NCI-H226 (cell line): ENCODE results near the gene MARK2.
"Not testable (repeated sequence)": the region's sequence is repeated elsewhere in the genome, so short reads cannot be mapped to it uniquely, and the experiment has no call there.

Experiments
- DNase-seq: peaks from one replicate; pipeline ENCODE4 v3.0.0-alpha.2; 2015

Gene MARK2

DNA sequence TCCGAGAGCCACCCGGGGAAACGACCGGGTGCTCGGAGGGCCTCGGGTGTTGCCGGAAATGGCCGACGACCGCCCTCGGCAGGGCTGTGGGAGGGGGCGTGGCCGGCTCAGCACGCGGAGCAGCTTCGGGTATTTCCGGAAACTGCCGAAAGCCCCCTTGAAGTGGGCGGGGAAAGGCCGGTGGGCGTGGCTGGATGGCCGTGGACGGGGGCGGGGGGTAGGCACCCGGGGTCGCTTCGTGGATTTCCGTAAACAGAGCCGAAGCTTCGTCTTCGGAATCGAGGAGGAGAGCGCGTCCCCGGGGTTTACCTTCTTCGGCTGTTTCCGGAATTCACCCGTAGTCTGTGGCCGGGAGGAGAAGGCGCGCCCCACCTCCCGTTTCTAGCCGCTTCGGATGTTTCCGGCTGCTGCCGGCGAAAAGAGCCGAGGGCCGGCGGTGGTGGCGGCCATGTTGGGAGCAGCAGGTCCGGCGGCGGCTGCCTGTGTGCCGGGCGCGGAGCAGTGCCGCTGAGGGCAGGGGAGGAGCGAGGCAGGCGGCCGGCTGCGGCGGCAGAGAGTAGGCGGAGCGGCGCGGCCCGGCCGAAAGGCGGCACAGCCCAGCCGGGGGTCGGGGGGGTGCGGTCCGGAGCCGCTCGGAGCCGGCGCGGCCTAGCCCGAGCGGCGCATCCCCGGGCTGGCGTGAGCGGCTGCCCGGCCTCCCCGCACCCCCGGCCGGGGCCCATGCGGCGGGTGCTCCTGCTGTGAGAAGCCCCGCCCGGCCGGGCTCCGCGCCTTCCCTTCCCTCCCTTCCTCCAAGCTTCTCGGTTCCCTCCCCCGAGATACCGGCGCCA, at the start of gene MARK2:
MARK2 (plus strand) TSS at position 433 of the 830 bp plus-strand sequence; CDS start at position 830, 397 bp downstream.
- peak; percentile 92 for DNase-seq

DNA sequence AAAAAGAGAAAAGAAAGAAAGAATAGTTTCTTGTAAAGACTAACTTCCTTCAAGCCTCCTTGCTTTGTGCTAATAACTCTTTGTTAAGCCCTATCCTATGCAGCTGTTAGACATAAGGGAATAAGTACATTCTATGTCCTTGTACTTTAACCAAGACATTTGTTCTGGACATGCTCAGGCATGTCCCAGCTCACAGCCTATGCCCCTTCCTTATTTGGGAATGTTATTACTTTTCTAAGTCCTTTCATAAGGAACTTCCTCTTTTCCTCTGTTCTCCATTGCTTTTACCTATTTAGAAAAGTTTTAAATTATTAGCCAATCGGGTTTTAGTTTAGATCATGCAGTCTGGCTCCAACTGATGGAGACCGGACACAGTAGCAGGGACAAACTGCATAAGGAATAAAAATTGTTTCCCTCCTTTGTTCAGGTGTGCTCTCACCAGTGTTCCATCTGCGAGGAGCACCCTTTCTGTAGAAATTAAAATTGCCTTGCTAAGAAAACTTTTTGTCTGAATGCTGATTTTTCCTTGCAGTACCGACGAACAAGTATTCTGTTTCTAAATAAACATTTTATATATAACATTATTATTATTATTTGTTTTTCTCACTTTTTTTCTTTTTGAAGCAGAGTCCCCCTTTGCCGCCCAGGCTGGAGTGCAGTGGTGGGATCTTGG, 47.3 kb upstream of the MARK2 start:
- DNase-seq = no peak

DNA sequence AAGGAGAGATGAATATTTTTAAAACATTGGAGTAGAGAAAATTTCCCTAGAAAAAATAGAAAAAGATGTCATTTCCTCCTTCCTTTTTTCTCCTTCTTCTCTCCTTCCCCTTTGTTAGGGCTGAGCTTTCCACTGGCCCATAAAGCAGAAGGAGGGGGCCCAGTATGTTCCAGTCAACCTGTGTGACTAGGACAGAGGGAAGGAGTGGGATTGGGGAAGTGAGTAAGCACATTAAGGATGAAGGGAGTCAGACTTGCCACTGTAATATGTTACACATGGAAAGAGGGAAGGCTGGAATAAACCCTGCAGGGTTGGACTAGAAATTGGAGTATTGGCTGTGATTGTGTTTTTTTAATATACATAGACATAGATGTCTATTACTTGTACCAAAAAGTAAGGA, 45.7 kb upstream of the MARK2 start:
- no peak for DNase-seq

DNA sequence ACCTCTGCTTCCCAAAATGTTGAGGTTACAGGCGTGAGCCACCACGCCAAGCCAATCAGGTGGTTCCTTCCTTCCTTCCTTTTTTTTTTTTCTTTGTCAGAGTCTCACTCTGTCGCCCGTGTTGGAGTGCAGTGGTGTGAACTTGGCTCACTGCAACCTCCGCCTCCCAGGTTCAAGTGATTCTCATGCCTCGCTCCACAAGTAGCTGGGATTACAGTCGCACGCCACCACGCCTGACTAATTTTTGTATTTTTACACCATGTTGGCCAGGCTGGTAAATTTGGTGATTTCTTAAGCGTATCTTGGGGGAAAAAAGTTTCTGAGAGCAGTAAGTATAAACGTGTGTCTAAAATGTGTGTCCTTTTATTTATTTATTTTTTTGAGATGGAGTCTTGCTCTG, 43.8 kb upstream of the MARK2 start:
- no peak for DNase-seq

DNA sequence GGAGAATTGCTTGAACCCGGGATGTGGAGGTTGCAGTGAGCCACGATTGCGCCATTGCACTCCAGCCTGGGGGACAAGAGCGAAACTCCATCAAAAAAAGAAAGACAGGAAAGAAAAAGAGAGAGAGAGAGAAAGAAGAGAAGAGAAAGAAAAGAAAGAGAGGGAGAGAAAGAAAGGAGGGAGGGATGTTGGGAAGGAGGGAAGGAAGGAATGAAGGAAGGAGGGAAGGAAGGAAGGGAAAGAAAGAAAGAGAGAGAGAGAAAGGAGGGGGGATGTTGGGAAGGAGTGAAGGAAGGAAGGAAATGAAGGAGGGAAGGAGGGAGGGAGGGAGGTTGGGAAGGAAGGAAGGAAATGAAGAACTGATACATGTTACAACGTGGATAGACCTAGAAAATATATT, 38.0 kb upstream of the MARK2 start:
- DNase-seq = no peak

DNA sequence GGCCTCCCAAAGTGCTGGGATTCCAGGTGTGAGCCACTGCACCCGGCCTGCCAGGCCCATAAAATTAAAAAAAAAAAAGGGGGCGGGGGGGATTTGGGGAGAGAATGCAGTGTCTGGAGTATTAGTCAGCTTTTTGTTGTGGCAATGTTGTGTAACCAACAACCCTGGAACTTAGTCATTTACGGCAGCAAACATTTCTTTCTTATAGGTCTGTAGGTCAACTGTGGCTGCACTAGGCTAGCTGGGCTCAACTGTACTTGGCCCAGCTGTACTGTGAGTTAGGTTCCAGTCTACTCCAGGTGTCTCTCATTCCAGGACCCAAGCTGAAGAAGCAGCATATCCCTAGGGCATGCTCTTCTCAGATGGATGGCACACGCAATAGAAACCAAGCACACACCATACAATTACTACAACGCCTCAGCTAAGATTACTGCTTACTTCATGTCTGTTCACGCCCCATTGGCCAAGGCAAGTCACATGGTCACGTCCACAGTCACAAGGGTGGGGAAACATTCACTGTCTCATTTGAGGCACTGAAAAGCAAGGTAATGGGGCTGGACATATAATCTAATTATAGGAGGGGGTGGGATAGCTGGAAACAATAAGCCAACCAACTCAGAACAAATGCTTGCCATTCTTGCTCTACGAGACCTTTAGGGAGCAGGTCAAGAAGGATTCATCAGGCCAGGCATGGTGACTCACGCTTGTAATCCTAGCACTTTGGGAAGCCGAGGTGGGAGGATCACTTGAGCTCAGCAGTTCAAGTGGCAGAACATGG, 36.1 kb upstream of the MARK2 start:
- peak; percentile 30 for DNase-seq

DNA sequence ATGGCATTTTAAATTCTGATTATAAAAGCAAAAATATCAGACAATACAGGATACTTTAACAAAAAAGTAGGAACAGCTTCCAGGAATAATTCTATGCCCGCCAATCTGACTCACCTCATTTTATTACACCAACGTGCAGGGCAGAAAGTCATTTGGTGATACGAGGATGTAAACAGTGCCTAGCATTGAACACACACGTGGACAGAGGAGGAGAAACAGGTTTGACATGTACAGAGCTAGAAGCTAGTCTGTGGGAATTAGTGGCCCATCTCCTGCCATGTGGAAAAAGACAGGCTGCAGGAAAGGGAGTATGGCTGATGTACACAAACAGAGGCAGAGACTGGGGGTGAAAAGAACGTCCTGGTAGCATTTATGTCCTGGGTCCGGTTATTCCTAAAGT, 34.7 kb upstream of the MARK2 start:
- no peak for DNase-seq

DNA sequence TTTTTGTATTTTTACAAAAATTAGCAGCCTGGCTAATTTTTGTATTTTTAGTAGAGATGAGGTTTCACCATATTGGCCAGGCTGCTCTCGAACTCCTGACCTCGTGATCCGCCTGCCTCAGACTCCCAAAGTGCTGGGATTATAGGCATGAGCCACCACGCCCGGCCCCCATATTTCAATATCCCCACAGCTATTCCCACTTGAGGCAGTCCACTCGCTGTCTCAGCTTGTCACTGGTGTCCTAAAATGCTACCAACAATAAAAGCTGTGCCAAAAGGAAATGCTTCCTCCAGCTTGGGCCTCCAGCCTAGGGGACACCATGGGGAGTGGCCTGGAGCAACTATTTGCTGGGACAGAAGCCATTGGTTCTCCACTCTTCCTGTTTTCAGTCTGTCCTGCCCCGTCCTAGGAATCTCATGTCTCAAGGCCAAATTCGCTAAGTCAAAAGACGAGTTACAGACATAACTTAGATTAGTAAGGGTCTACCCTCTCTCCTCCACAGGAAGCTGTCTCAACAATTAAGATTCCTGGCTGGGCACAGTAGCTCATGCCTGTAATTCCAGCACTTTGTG, 33.0 kb upstream of the MARK2 start:
- DNase-seq = peak; percentile 25

DNA sequence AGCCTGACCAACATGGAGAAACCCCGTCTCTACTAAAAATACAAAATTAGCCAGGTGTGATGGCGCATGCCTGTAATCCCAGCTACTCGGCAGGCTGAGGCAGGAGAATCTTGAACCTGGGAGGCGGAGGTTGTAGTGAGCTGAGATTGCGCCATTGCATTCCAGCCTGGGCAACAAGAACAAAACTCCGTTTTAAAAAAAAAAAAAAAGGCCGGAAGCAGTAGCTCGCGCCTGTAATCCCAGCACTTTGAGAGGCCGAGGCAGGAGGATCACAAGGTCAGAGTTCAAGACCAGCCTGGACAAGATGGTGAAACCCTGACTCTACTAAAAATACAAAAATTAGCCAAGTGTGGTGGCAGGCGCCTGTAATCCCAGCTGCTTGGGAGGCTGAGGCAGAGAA, 28.5 kb upstream of the MARK2 start:
- DNase-seq = not testable (repeated sequence)

DNA sequence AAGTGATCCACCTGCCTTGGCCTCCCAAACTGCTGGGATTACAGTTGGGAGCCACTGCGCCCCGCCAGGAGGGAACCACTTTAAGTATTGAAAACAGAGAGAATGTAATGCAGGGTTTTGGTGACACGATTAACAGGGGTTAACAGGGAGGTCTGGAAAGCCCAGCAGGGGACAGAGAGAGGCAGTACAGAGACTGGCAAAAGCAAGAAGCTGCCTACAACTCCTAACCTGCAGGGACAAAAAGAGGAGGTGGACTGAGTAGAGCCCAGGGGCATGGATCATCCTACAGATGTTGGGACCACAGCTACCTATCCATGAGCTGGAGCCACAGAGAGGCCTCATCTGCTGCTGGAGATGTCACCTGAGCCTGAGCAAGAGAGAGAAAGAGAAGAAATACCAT, 27.4 kb upstream of the MARK2 start:
- no peak for DNase-seq

DNA sequence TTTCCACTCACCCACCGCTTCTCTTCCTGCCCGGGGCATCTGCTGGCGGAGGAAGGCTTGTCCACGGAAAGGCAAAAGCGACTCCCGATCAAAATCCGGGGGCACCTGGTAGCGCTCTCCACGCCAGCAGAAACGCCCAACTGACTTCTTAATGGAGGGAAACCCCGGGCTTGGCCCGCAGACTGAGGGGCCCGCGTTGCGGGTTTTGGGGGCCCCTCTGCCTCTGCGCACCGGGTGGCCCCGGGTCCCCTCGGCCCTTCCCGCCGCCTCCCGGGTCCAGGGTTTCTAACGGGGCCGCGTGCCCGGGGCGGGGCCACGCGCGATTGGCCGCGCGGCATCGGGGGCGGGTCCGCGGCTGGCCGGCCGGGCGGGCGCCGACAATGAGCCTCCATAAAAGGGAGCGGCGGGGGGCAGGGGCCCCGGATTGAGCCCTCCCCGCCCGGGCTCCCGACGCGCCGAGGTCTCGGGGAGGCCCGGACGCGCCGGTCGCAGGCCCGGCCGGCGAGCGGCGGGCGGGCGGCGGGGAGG, 25.8 kb upstream of the MARK2 start, which contains the start of gene SPINDOC:
SPINDOC (plus strand) TSS at position 422 of the 528 bp plus-strand sequence. CDS start 231 bp downstream, outside the sequence.
- DNase-seq = peak; percentile 58

DNA sequence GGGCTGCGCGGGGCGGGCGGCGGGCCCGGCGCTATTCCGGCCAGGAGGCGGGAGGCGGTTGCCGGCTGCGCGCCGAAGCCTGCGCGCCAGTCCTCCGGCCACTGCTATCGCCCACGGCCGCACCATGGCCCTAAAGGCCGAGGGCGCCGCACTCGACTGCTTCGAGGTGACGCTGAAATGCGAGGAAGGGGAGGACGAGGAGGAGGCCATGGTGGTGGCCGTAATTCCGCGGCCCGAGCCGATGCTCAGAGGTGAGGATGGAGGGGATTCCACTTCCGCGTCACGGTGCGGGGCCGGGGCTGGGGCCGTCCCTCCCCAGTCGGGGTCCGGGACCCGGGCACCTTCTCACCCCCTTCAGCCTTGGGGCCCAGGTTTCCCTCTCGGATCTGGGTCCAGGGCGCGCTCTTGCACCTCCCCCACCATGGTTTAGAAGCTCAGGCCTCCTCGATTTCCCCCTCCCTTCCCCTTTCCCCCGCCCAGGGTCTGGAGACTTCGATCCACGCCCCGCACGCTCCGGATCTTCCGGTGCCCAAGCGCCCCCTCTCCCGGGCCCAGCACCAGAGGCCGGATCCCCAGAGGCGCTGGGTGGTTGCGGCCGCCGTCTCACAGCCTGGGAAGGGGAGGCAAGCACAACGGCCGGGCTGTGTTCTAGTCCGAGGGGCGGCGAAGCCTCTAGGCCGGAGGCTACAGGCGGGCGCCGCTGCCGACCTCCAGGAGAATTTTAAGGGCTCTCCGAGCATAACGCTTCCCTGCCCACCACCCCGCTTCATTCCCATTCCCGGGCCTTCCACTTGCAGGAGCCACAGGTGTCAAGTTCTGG, 25.1 kb upstream of the MARK2 start:
- DNase-seq = peak; percentile 12

DNA sequence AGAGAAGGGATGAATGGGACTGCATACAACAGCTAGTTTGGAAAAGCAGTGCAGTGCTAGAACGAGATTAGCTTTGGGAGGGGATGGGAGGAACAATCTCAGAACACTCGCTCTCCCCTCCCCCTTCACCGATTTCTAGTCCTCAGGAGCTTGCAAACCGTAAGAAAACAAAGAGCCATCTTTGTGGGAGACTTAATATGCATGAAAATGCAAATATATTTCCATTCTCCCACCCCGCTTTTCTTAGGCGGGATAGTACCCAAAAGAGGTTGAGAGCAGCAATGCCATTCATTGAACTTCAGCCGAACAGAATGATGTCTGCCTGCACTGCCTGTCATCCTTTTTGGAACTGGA, 24.6 kb upstream of the MARK2 start:
- DNase-seq = no peak

DNA sequence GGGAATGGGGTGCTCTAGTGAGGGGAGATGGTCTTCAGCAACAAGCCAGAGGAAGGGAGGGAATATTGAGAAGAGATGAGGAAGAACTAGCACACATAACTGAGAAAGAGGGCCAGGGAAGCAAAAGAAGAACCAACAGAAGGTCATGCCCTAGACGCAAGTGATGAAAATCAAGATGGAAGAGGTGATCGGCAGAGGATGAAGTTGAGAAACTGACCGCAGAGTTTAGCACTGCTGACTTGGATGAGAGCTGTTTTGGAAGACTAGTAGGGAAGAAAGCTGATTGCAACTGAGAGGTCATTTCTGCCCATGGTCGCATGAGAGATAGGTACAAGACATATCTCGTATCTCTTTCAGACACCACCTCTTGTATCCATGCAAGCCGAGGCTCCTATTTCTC, 22.7 kb upstream of the MARK2 start:
- DNase-seq = no peak

DNA sequence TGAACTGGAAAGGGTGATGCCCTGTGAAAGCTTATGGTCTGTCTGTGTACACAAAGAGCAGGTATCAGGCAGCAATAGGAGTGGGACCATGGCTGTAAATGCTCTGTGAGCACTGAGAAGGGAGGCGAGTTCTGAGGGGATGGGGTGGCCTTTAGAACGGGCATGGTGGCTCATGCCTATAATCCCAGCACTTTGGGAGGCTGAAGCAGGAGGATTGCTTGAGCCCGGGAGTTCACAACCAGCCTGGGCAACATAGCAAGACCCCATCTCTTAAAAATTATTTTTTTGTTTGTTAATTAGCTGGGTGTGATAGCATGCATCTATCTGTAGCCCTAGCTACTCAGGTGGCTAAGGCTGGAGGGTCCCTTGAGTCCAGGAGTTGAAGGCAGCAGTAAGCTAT, 22.2 kb upstream of the MARK2 start:
- DNase-seq = no peak

DNA sequence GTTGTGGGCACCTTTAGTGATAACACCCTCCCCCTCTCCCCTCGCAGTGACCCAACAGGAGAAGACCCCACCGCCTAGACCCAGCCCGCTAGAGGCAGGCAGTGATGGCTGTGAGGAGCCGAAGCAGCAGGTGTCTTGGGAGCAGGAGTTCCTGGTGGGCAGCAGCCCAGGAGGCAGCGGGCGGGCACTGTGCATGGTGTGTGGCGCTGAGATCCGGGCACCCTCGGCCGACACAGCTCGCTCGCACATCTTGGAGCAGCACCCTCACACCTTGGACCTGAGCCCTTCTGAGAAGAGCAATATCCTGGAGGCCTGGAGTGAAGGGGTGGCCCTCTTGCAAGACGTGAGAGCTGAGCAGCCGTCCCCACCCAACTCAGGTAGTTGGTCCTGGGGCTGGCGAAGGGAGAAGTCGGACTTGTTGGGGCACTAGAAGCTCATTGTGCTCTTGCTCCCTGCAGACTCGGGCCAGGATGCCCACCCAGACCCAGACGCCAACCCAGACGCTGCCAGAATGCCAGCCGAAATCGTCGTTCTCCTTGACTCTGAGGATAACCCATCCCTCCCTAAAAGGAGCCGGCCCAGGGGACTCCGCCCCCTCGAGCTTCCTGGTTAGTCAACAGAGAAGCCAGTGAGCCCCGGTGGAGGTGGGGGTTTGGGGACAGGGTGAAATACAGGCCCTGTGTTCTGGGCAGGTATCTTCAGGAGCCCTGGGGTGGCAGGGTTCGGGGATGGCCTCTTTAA, 21.0 kb upstream of the MARK2 start:
- no peak for DNase-seq

DNA sequence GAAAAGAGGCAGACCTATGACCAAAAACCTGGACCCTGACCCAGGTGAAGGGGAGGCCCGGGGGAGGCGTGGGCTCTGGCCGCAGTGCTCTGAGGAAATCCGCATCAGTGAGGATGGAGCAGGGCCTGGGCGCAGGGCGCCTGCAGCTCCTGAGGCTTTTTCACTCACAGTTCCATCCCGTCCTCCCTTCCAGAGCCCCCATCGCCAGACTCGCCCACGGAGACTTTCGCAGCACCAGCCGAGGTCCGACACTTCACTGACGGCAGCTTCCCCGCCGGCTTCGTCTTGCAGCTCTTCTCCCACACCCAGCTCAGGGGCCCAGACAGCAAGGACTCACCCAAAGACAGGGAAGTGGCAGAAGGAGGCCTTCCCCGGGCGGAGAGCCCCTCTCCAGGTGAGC, 20.3 kb upstream of the MARK2 start:
- DNase-seq = no peak

DNA sequence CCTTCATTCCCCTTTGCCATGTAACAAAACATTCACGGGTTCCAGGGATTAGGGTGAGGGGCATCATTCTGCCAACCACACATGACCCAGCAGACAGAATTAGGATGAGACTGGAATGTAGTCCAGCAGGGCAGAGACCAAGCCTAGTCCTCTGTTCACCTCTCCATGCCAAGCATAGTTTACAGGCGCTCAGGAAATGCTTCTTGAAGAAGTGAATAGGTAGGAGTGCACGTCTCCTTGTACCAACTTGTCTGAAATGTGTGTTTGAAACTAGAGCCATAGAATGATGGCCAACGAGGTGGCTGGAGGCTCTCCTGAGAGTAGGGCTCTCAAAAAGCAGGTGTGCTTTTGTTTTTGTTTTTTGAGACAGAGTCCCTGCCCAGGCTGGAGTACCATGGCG, 17.5 kb upstream of the MARK2 start:
- DNase-seq = no peak

DNA sequence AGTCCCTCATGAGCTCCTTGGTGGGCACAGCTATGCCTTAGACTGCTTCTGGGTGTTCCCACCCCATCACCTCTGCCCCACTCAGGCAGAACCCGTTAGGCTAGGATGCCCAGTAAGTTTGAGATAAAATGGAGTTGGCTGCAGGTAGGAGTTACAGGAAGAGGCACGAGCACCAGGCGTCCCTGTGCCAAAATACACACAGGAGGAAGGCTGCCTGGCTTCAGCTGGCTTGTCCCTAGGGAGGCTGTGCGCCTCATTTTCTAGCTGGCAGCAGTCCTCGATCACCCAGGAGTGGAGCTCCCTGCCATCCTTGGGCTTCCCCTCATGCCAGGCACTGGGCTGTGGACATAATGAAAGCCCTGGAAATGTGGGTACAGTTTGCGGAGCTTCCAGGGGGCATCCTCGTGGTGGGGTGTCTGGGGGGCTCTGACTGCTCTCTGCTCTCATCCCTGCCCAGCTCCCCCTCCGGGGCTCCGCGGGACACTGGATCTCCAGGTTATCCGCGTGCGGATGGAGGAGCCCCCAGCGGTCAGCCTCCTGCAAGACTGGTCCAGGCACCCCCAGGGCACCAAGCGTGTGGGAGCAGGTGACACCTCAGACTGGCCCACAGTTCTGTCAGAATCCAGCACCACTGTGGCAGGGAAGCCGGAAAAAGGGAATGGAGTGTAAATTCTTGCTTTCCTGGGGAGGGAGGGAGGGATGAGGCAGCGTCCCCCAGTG, 12.3 kb upstream of the MARK2 start:
- DNase-seq = no peak

DNA sequence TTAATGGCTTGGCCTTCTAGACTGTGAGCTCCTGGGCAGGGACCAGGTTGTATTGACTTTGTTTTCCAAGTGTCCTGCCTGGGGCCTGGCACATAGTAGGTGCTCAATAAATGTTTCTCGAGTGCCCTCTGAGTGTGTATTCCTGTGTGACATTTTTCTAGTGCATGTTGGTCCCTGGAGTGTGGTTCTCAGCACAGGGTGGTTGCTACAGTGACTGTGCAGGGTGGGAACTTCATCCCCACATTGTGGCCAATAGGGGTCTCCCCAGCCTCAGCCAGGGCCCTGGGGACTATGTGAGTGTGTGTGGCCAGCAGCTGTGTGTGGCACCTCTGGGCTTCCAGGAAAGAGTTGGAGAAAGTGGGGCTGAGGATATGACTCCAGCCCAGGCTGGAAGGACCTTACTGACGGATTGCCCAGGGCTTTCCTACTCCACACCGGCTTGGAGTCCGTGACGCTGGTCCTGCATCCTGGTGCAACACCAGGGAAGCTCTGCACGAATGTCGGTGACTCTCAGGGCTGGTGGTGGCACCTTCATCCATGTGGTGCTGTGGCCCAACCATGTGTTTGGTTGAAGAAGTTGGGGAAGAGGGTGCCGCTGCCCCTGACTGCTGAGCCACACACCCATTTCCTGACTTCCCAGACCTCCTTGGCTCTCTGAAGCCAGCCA, 9.0 kb upstream of the MARK2 start:
- no peak for DNase-seq
